WERI-Rb-1 (cell line): ENCODE results near the gene TRPM6.
A peak's percentile ranks its signal among the peaks of the same experiment; 100 is the strongest.

Source experiments
- DNase-seq: peaks from one replicate; pipeline ENCODE4 v3.0.0-alpha.2; 2020
- H3K27ac ChIP-seq: fragments of 250-450 bp; sonication (Bioruptor Pico); 2 replicates; pipeline ENCODE4 v1.5.1; 2020; ENCODE audit warnings: mild to moderate bottlenecking, moderate library complexity
- H3K27me3 ChIP-seq: fragments of 250-450 bp; sonication (Bioruptor Pico); 2 replicates; pipeline ENCODE4 v1.5.1; 2021; ENCODE audit warnings: mild to moderate bottlenecking, low read depth, moderate library complexity; ENCODE audit not compliant: insufficient read depth, severe bottlenecking
- H3K36me3 ChIP-seq: fragments of 250-450 bp; sonication (Bioruptor Pico); 2 replicates; pipeline ENCODE4 v1.5.1; 2020; ENCODE audit warnings: mild to moderate bottlenecking, moderate library complexity
- H3K4me3 ChIP-seq: 2 replicates; pipeline ENCODE4 v1.5.1; 2011; ENCODE audit warnings: low read depth, mild to moderate bottlenecking, control low read depth, low read length
- H3K9me3 ChIP-seq: fragments of 250-450 bp; sonication (Bioruptor Pico); 2 replicates; pipeline ENCODE4 v1.5.1; 2021; ENCODE audit warnings: mild to moderate bottlenecking, moderate library complexity; ENCODE audit not compliant: severe bottlenecking
- TF ChIP-seq, protein P1 (sequence below): IDR thresholded peaks from 2 replicates; pipeline ENCODE4 v1.5.1; 2011; ENCODE audit warnings: low read depth, mild to moderate bottlenecking, control low read depth, inconsistent platforms, low read length

TRPM6 gene

GRCh38 chr9:74696520-74696919, 191.2 kb downstream of the TRPM6 start:
- no peaks in the 10 kb centered on the region for H3K36me3 ChIP-seq
- H3K27ac ChIP-seq = no peak overlapping the region
- H3K4me3 ChIP-seq = no peak overlapping the region
- no peak for DNase-seq
- H3K9me3 ChIP-seq = no peaks in the 10 kb centered on the region
- H3K27me3 ChIP-seq = no peaks in the 10 kb centered on the region
- TF ChIP-seq, protein P1, sequence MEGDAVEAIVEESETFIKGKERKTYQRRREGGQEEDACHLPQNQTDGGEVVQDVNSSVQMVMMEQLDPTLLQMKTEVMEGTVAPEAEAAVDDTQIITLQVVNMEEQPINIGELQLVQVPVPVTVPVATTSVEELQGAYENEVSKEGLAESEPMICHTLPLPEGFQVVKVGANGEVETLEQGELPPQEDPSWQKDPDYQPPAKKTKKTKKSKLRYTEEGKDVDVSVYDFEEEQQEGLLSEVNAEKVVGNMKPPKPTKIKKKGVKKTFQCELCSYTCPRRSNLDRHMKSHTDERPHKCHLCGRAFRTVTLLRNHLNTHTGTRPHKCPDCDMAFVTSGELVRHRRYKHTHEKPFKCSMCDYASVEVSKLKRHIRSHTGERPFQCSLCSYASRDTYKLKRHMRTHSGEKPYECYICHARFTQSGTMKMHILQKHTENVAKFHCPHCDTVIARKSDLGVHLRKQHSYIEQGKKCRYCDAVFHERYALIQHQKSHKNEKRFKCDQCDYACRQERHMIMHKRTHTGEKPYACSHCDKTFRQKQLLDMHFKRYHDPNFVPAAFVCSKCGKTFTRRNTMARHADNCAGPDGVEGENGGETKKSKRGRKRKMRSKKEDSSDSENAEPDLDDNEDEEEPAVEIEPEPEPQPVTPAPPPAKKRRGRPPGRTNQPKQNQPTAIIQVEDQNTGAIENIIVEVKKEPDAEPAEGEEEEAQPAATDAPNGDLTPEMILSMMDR = 0 out of 2 replicates have a peak, but pooled peaks have one; percentile 25

- no peaks in the 10 kb centered on the region for H3K9me3 ChIP-seq
- no peak for DNase-seq
- H3K27me3 ChIP-seq = no peaks in the 10 kb centered on the region
- TF ChIP-seq, protein P1 = no peak
- no peaks in the 10 kb centered on the region for H3K36me3 ChIP-seq
- no peak overlapping the region for H3K27ac ChIP-seq
- no peak overlapping the region for H3K4me3 ChIP-seq
Observed at GRCh38 chr9:74691058-74691457, 196.7 kb downstream of the TRPM6 start.

GRCh38 chr9:74683322-74683721, 204.4 kb downstream of the TRPM6 start:
- Histone ChIP-seq H3K27ac (no peak overlapping the region), H3K4me3 (no peak overlapping the region), H3K9me3 (no peaks in the 10 kb centered on the region), H3K36me3 (no peaks in the 10 kb centered on the region), H3K27me3 (no peaks in the 10 kb centered on the region)
- TF ChIP-seq, protein P1 = no peak
- no peak for DNase-seq

DNA sequence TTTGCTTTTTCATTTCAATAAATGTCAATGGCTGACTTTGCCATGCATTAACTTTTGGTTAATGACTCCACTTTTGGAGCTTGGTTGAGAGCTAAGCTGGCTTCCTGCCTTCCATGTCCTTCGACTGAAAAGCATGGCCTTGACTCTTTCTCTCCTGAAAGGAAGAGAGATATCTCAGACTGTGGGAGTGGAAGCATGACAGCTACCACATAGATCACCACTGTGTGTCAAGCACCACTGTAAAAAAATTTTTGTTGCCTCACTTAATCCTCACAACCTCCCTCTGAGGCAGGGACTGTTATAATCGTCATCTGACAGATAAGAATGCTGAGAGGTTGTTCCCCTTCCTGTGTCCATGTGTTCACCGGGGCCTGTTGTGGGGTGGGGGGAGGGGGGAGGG, 205.8 kb downstream of the TRPM6 start:
- TF ChIP-seq, protein P1 = no peak
- no peaks in the 10 kb centered on the region for H3K36me3 ChIP-seq
- no peaks in the 10 kb centered on the region for H3K9me3 ChIP-seq
- no peak overlapping the region for H3K4me3 ChIP-seq
- no peaks in the 10 kb centered on the region for H3K27me3 ChIP-seq
- no peak overlapping the region for H3K27ac ChIP-seq
- DNase-seq = no peak

DNA sequence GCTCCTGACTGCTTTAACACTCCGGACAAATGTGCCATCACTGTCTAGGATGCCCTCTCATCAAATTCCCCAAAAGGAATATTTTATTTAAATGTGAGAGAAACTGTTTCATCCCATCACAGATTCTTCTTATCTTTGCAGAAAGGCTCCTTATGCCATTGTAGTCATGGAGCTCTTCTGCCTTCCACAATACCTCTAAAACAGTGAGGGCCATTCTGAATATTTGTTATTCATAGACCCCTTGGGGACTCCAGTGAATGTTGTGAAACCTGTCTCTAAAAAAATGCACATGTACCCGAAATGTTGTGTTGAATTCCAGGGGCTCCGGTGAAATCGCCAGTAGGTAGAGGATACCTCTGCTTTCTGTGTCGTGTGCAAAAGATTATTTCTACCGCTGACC, 213.6 kb downstream of the TRPM6 start:
- TF ChIP-seq, protein P1 = no peak
- Histone ChIP-seq H3K9me3 (no peaks in the 10 kb centered on the region), H3K4me3 (no peak overlapping the region), H3K27me3 (no peaks in the 10 kb centered on the region), H3K36me3 (no peaks in the 10 kb centered on the region; the same call in none of the 2 replicates), H3K27ac (no peak overlapping the region)
- DNase-seq = no peak
